Keratinocyte (primary cell): Measurements from ENCODE around the gene SHQ1. TPM values are rescaled to one million over a fixed set of nuclear protein-coding genes. Genes with fewer than 3 reads are reported as not detected.

Experiments
- DNase-seq: peaks from one replicate; pipeline ENCODE4 v3.0.0-alpha.2; 2011; ENCODE audit warnings: low read depth, missing footprints, low spot score
- FAIRE-seq: peaks from 2 replicates; lab custom pipeline; 2011; peaks lifted over from hg19 to GRCh38; lab: Jason Lieb, UNC
- H2AFZ ChIP-seq: 2 replicates; pipeline ENCODE4 v1.6.0; 2012; ENCODE audit warnings: low read length, control low read depth, inconsistent platforms; ENCODE audit not compliant: control insufficient read depth
- H3K27ac ChIP-seq: 2 replicates; pipeline ENCODE4 v1.5.1; 2011; ENCODE audit warnings: low read length; ENCODE audit not compliant: control insufficient read depth, insufficient read depth
- H3K27me3 ChIP-seq: 3 replicates; pipeline ENCODE4 v1.6.0; 2011; ENCODE audit warnings: low read length; ENCODE audit not compliant: control insufficient read depth, insufficient read depth; ENCODE audit errors: extremely low read depth
- H3K36me3 ChIP-seq, 2 experiments: 2 replicates in 1 of 2; 3 replicates in 1 of 2; pipeline ENCODE4 v1.5.1; 2011; ENCODE audit warnings: low read length in 2 of 2, mild to moderate bottlenecking in 1 of 2; ENCODE audit not compliant: control insufficient read depth in 2 of 2, insufficient read depth in 2 of 2; ENCODE audit errors: extremely low read depth in 1 of 2
- H3K4me1 ChIP-seq: 3 replicates; pipeline ENCODE4 v1.5.1; 2011; ENCODE audit warnings: low read length; ENCODE audit not compliant: control insufficient read depth, insufficient read depth; ENCODE audit errors: extremely low read depth
- H3K4me2 ChIP-seq: 3 replicates; pipeline ENCODE4 v1.6.0; 2011; ENCODE audit warnings: low read depth, low read length; ENCODE audit not compliant: control insufficient read depth, insufficient read depth; ENCODE audit errors: extremely low read depth
- H3K4me3 ChIP-seq, 3 experiments: fragments of 200-600 bp in 1 of 3; sonication (generic) in 1 of 3; 2 replicates in 2 of 3; 3 replicates in 1 of 3; pipeline ENCODE4 v1.5.1; 2011 to 2016; ENCODE audit warnings: low read length in 3 of 3, mild to moderate bottlenecking in 3 of 3, control low read depth in 2 of 3, inconsistent platforms in 1 of 3, low read depth in 1 of 3, mixed read lengths in 1 of 3, mixed run types in 1 of 3, moderate library complexity in 1 of 3; ENCODE audit not compliant: control insufficient read depth in 2 of 3, insufficient read depth in 2 of 3; ENCODE audit errors: extremely low read depth in 1 of 3
- H3K79me2 ChIP-seq: 2 replicates; pipeline ENCODE4 v1.6.0; 2012; ENCODE audit warnings: low read length; ENCODE audit not compliant: control insufficient read depth, insufficient read depth
- H3K9ac ChIP-seq: 3 replicates; pipeline ENCODE4 v1.6.0; 2011; ENCODE audit warnings: low read length; ENCODE audit not compliant: control insufficient read depth, insufficient read depth; ENCODE audit errors: extremely low read depth
- H3K9me1 ChIP-seq: 3 replicates; pipeline ENCODE4 v1.6.0; 2011; ENCODE audit warnings: low read length; ENCODE audit not compliant: control insufficient read depth, insufficient read depth; ENCODE audit errors: extremely low read depth
- H3K9me3 ChIP-seq: 2 replicates; pipeline ENCODE4 v1.5.1; 2012; ENCODE audit warnings: low read depth, low read length; ENCODE audit not compliant: control insufficient read depth
- H4K20me1 ChIP-seq: 3 replicates; pipeline ENCODE4 v1.6.0; 2011; ENCODE audit warnings: low read length; ENCODE audit not compliant: control insufficient read depth, insufficient read depth; ENCODE audit errors: extremely low read depth
- CTCF ChIP-seq, 3 experiments: IDR thresholded peaks in 1 of 3; conservative IDR thresholded peaks in 1 of 3; optimal IDR thresholded peaks in 1 of 3; 2 replicates in 2 of 3; 3 replicates in 1 of 3; pipeline versions ENCODE3 to v1.5.1; 2011; ENCODE audit warnings: low read length in 3 of 3, mild to moderate bottlenecking in 3 of 3, moderate library complexity in 2 of 3, control low read depth in 1 of 3, inconsistent platforms in 1 of 3; ENCODE audit not compliant: insufficient read depth in 2 of 3; ENCODE audit errors: extremely low read depth in 1 of 3
- EZH2 ChIP-seq: IDR thresholded peaks from one replicate; pipeline ENCODE4 v1.6.1; 2012; ENCODE audit warnings: inconsistent platforms, mild to moderate bottlenecking, low read length, moderate library complexity
- dilution Hi-C: fragments of 300-500 bp; cut with MboI; formaldehyde crosslinking; loops from one replicate; pipeline ENCODE4 v1.7.0; 2020; ENCODE audit warnings: low sequenced_read_pairs; ENCODE audit not compliant: extremely low pct_ligation_motif_present
- polyA plus RNA-seq, 5 experiments: library from polyadenylated mRNA; depleted of rRNA in 3 of 5; stranded (reverse) in 3 of 5; stranded (forward) in 1 of 5; unstranded in 1 of 5; fragments of >200 nt; gene quantifications; 1 replicate in 1 of 5; 2 replicates in 3 of 5; 3 replicates in 1 of 5; pipeline versions ENCODE4 v1.2.1 to v1.2.3, GENCODE V29; 2011 to 2012; ENCODE audit warnings: missing spikeins in 2 of 5, low read depth in 1 of 5, low replicate concordance in 1 of 5

SHQ1 gene
- polyA plus RNA-seq, 1 donor (not counting 4 experiments of a cell fraction or from before 2014, with no cell fraction given), result 17.7 TPM

DNA sequence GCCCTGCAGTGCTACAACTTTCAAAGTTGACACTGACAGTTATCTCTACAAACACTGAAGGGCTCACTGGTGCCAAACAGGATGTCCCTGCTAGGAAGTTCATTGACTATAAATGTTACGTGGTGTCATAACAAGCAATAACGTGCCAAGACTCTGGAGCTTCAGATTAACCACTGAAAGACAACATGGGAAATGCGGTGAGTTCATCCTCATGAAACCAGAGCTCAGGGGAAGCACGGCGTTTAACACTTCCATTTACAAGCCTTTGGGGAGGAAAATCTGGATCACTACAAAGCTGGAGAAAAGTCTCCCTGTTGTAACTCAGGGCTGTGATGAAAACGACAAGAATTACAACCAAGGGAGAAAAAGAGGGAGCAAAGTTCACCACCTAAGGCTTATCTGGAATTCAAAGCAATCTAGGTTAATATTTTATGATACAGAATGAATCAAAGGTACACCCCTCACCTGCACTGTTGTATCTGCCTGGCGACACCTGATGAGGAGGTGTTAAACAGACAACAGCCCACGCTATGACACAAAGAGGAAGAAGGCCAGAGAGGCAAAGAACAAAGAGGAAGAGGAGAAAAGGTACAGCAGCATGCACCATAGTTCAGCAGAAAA, 27.0 kb downstream of the SHQ1 start:
- no peaks in the 10 kb centered on the region for H3K9me3 ChIP-seq
- DNase-seq, result no peak
- peaks cover 16% of the 10 kb centered on the region for H3K4me1 ChIP-seq
- peak overlapping the region; percentile 9 for H3K9ac ChIP-seq
- H3K4me2 ChIP-seq, result peak overlapping the region; percentile 12
- no peak overlapping the region for H2AFZ ChIP-seq
- no peaks in the 10 kb centered on the region for H3K9me1 ChIP-seq
- H3K36me3 ChIP-seq, result peaks cover 0 to 4% of the 10 kb centered on the region in 2 experiments
- H3K27me3 ChIP-seq, result no peaks in the 10 kb centered on the region
- H3K4me3 ChIP-seq, result no peak overlapping the region
- FAIRE-seq, result peak; percentile 46
- peaks cover 3% of the 10 kb centered on the region for H4K20me1 ChIP-seq
- TF ChIP-seq EZH2, result no peak
- TF ChIP-seq CTCF (optimal IDR thresholded peaks at IDR 0.05 in 1 of 3, IDR thresholded peaks at IDR 0.05 in 1 of 3, conservative IDR thresholded peaks at IDR 0.05 in 1 of 3; ENCODE audit: extremely low read depth in 1 of 3, insufficient read depth in 2 of 3, low read length in 3 of 3), result no peak
- peak overlapping the region; percentile 31 for H3K27ac ChIP-seq
- dilution Hi-C loops, result no loop called here
- H3K79me2 ChIP-seq, result no peaks in the 10 kb centered on the region

GRCh38 chr3:72820415-72820814, 27.8 kb downstream of the SHQ1 start:
- peaks cover 16% of the 10 kb centered on the region for H3K4me1 ChIP-seq
- no peaks in the 10 kb centered on the region for H3K9me3 ChIP-seq
- no peaks in the 10 kb centered on the region for H3K27me3 ChIP-seq
- H2AFZ ChIP-seq, result no peak overlapping the region
- H3K27ac ChIP-seq, result no peak overlapping the region
- no peaks in the 10 kb centered on the region for H3K9me1 ChIP-seq
- H3K9ac ChIP-seq, result no peak overlapping the region
- FAIRE-seq (no peak), DNase-seq (no peak)
- no peaks in the 10 kb centered on the region for H3K79me2 ChIP-seq
- H3K4me3 ChIP-seq, result no peak overlapping the region
- peaks cover 3% of the 10 kb centered on the region for H4K20me1 ChIP-seq
- no peak overlapping the region for H3K4me2 ChIP-seq
- H3K36me3 ChIP-seq, result peaks cover 0 to 4% of the 10 kb centered on the region in 2 experiments
- dilution Hi-C loops, result no loop called here
- TF ChIP-seq EZH2 (no peak), CTCF (optimal IDR thresholded peaks at IDR 0.05 in 1 of 3, IDR thresholded peaks at IDR 0.05 in 1 of 3, conservative IDR thresholded peaks at IDR 0.05 in 1 of 3; ENCODE audit: extremely low read depth in 1 of 3, insufficient read depth in 2 of 3, low read length in 3 of 3) (no peak)
